A673 (cell line): ENCODE measurements around the gene C12orf56. TPM values are rescaled to one million over a fixed set of nuclear protein-coding genes. Genes with fewer than 3 reads are reported as not detected.

Source experiments
- BruUV-seq: library from RNA; stranded (reverse); fragments of 400-500 nt; replicated peaks from 2 replicates; lab custom pipeline; 2021; lab: Mats Ljungman, UMichigan
- CTCF ChIA-PET: fragments of 300-600 bp; sonication (Branson Sonifier 250); formaldehyde crosslinking; loops from one replicate; lab custom pipeline; 2022; ENCODE audit warnings: antibody characterized with exemption; lab: Charles Lee
- POLR2A ChIA-PET: fragments of 300-600 bp; sonication (Branson Sonifier 250); formaldehyde crosslinking; loops from one replicate; lab custom pipeline; 2022; ENCODE audit warnings: antibody characterized with exemption; ENCODE audit not compliant: low non-redundant PET; lab: Charles Lee
- DNase-seq: peaks from one replicate; pipeline ENCODE4 v3.0.0-alpha.2; 2015; ENCODE audit warnings: low spot score
- H3K27ac ChIP-seq: fragments of 200-600 bp; sonication (generic); 2 replicates; pipeline ENCODE4 v1.5.1; 2016; ENCODE audit warnings: mixed run types, low read depth, mild to moderate bottlenecking, mixed read lengths, antibody characterized with exemption, low read length; ENCODE audit not compliant: poor library complexity, severe bottlenecking
- H3K27me3 ChIP-seq: fragments of 200-600 bp; sonication (generic); replicated peaks from 2 replicates; pipeline ENCODE4 v1.6.1; 2017; ENCODE audit warnings: mixed run types, low read depth, mild to moderate bottlenecking, mixed read lengths, antibody characterized with exemption, low read length; ENCODE audit not compliant: insufficient read depth, poor library complexity
- H3K36me3 ChIP-seq: fragments of 200-600 bp; sonication (generic); 2 replicates; pipeline ENCODE4 v1.6.1; 2016; ENCODE audit warnings: mixed run types, mild to moderate bottlenecking, mixed read lengths, antibody characterized with exemption, low read length; ENCODE audit not compliant: insufficient read depth, poor library complexity, severe bottlenecking
- H3K4me1 ChIP-seq: fragments of 200-600 bp; sonication (generic); 2 replicates; pipeline ENCODE4 v1.6.1; 2017; ENCODE audit warnings: mixed run types, mild to moderate bottlenecking, mixed read lengths, antibody characterized with exemption, low read length; ENCODE audit not compliant: insufficient read depth, poor library complexity, severe bottlenecking
- H3K4me3 ChIP-seq: fragments of 200-600 bp; sonication (generic); 2 replicates; pipeline ENCODE4 v1.5.1; 2016; ENCODE audit warnings: low read depth, mixed run types, mild to moderate bottlenecking, mixed read lengths, low read length; ENCODE audit not compliant: poor library complexity, severe bottlenecking
- H3K9me3 ChIP-seq: fragments of 200-600 bp; sonication (generic); 2 replicates; pipeline ENCODE4 v1.6.1; 2016; ENCODE audit warnings: mixed run types, low read depth, mild to moderate bottlenecking, mixed read lengths, antibody characterized with exemption, low read length; ENCODE audit not compliant: poor library complexity, severe bottlenecking
- EZH2 ChIP-seq: fragments of 200-600 bp; sonication (generic); IDR thresholded peaks from 2 replicates; pipeline ENCODE4 v1.6.1; 2017; ENCODE audit warnings: borderline replicate concordance, low read depth, mild to moderate bottlenecking, mixed read lengths, antibody characterized with exemption, low read length; ENCODE audit not compliant: poor library complexity, severe bottlenecking
- intact Hi-C: fragments of 100-400 bp; cut with micrococcal nuclease; formaldehyde crosslinking; loops from one replicate; pipeline ENCODE4 v1.10.0; 2022; ENCODE audit not compliant: unreplicated experiment
- total RNA-seq: library from RNA; stranded (reverse); gene quantifications from 2 replicates; pipeline ENCODE4 v1.2.3, GENCODE V29; 2021
- TF ChIP-seq, protein P1 (sequence below): fragments of 300-800, 200-600 bp; sonication (generic); conservative IDR thresholded peaks from 2 replicates; pipeline ENCODE4 v1.5.1; 2017; ENCODE audit warnings: low read depth, mild to moderate bottlenecking, antibody characterized with exemption, low read length, moderate library complexity, mixed read lengths

Gene C12orf56
- total RNA-seq, 1 experiment from 2014 or later = not detected

DNA sequence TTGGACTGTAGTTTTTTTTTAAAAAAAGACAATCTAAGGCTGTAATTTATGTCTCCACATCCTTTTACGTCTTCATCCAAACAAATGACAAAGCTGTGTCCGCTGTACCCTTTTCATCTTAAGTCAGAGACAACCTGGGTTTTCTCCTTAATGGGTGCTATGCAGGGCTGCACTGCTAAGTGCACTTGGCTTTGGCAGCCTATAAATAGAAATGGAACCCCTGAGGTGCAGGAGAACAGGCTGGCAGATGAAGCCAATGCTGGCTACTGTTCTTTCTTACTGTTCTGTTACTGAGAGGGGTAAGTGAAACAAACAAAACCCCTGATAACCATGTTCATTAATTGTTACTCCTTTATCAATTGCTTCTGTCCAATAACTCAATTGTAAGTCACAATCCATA, 121.4 kb downstream of the C12orf56 start:
- no peaks in the 10 kb centered on the region for H3K36me3 ChIP-seq
- no peaks in the 10 kb centered on the region for H3K4me1 ChIP-seq
- intact Hi-C loops = loop anchor here (5.0 kb wide), 1 partner anchor 123 kb away; the partner anchor contains the start of gene C12orf56
- DNase-seq = no peak
- no peaks in the 10 kb centered on the region for H3K9me3 ChIP-seq
- BruUV-seq = no TSS peak
- H3K27ac ChIP-seq = no peak overlapping the region
- H3K4me3 ChIP-seq = no peak overlapping the region
- ChIA-PET CTCF (no interaction called here), POLR2A (no interaction called here)
- TF ChIP-seq EZH2 = no peak
- TF ChIP-seq, protein P1, sequence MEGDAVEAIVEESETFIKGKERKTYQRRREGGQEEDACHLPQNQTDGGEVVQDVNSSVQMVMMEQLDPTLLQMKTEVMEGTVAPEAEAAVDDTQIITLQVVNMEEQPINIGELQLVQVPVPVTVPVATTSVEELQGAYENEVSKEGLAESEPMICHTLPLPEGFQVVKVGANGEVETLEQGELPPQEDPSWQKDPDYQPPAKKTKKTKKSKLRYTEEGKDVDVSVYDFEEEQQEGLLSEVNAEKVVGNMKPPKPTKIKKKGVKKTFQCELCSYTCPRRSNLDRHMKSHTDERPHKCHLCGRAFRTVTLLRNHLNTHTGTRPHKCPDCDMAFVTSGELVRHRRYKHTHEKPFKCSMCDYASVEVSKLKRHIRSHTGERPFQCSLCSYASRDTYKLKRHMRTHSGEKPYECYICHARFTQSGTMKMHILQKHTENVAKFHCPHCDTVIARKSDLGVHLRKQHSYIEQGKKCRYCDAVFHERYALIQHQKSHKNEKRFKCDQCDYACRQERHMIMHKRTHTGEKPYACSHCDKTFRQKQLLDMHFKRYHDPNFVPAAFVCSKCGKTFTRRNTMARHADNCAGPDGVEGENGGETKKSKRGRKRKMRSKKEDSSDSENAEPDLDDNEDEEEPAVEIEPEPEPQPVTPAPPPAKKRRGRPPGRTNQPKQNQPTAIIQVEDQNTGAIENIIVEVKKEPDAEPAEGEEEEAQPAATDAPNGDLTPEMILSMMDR = no peak
- H3K27me3 ChIP-seq = no peaks in the 10 kb centered on the region

DNA sequence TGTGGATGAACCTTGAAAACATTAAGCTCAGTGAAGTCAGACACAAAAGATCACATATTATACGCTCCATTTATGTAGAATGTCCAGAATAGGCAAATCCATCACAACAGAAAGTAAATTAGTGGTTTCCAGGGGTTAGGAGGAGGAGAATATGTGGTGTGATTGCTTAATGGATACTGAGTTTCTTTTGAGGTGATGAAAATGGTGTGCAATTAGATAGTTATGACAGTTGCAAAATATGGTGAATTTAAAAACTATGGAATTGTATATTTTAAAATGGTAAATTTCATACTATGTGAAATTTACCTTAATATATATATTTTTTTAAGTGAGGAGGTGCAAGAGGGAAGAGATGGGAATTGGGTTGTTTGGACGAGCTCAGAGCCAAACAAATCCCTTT, 122.1 kb downstream of the C12orf56 start:
- Histone ChIP-seq H3K4me3 (no peak overlapping the region), H3K27ac (no peak overlapping the region), H3K27me3 (no peaks in the 10 kb centered on the region), H3K36me3 (no peaks in the 10 kb centered on the region), H3K4me1 (no peaks in the 10 kb centered on the region), H3K9me3 (no peaks in the 10 kb centered on the region)
- intact Hi-C loops = loop anchor here (5.0 kb wide), 1 partner anchor 124 kb away; the partner anchor contains the start of gene C12orf56
- TF ChIP-seq, protein P1 = no peak
- CTCF ChIA-PET = no interaction called here
- BruUV-seq = no TSS peak
- POLR2A ChIA-PET = no interaction called here
- DNase-seq = no peak

DNA sequence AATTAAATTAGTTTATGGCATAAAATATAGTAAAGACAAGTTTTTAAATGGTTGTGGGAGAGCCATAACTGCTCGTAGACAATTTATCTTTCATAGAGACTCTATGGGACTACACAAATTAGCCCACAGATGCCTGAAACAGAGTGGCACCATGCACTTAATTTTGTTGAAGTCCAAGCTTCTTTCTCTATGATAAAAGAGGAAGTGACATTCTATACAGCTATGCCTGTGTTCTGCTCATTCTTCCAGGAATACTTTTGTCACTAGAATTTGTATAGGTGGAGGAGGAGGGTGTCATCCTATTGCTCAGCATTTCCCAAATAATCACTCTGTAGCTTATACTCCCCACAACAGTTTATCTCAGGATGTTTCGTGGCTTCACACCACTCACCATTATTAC, 124.7 kb downstream of the C12orf56 start:
- Histone ChIP-seq H3K9me3 (no peaks in the 10 kb centered on the region), H3K27ac (no peak overlapping the region), H3K27me3 (no peaks in the 10 kb centered on the region), H3K4me1 (no peaks in the 10 kb centered on the region), H3K4me3 (no peak overlapping the region), H3K36me3 (no peaks in the 10 kb centered on the region)
- no peak for TF ChIP-seq EZH2
- TF ChIP-seq, protein P1 = no peak
- BruUV-seq = no TSS peak
- intact Hi-C loops = loop anchor here (5.0 kb wide), 1 partner anchor 126 kb away; the partner anchor contains the start of gene C12orf56
- DNase-seq = no peak
- POLR2A ChIA-PET = no interaction called here
- CTCF ChIA-PET = no interaction called here
